ENCODE data around the gene MBNL1.
A peak's percentile ranks its signal among the peaks of the same experiment; 100 is the strongest.

Gene MBNL1

DNA sequence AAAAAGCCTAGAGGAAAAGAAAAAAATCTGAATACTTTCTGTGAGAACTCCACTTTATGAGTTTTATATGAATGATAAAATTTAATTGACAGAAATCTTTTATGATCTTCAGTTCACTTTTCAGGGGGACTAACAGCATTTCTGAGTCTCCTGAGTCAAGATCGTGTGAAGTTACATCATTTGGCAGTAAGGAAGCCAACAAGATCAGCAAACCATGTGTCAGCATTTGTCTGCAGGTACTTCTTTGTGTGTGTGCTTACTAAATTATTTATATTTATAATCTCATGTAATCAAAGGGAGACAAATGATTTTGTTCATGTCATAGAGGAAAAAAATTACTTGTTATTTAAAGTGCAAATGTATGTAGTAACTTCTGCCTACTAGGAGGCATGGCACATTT lies 217.6 kb downstream of the MBNL1 start:
- Histone ChIP-seq H3K36me3 (ENCODE audit: control insufficient read depth in 2 of 2, insufficient read depth in 1 of 2, low read length in 2 of 2) (no peaks in the 10 kb centered on the region), H3K9me3 (ENCODE audit: control insufficient read depth, insufficient read depth, low read depth, low read length) (no peaks in the 10 kb centered on the region), H3K4me1 (ENCODE audit: control insufficient read depth, insufficient read depth, low read length) (no peaks in the 10 kb centered on the region), H3K4me3 (ENCODE audit: low read depth, low read length) (no peak overlapping the region), H3K27ac (ENCODE audit: extremely low read depth, low read depth, low read length) (no peak overlapping the region)
- POLR2A ChIA-PET: no interaction called here
- TF ChIP-seq, protein P1, sequence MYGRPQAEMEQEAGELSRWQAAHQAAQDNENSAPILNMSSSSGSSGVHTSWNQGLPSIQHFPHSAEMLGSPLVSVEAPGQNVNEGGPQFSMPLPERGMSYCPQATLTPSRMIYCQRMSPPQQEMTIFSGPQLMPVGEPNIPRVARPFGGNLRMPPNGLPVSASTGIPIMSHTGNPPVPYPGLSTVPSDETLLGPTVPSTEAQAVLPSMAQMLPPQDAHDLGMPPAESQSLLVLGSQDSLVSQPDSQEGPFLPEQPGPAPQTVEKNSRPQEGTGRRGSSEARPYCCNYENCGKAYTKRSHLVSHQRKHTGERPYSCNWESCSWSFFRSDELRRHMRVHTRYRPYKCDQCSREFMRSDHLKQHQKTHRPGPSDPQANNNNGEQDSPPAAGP (tag by site-specific recombination; IDR thresholded peaks at IDR 0.05): no peak
- peak; percentile 78 for TF ChIP-seq ZNF677 (tag by site-specific recombination; IDR thresholded peaks at IDR 0.05)
- CTCF ChIA-PET: no interaction called here

DNA sequence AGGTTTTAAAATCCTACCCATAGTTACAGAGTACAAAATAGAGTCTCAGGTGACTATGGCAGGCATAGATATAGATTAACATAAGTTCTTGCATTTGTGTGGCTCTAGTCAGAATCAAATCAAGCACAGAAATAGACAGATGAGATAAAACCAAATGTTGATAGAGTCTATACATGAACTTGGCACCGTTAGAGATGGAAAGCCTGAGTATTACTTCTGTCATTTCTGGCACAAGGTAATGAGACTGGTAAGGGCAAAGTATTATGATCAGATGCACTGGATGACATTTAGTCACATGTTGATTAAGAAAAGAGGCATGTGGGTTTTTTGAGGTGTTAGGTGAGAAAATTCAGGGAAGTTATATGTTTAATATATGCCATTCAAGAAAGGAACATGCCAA lies 219.7 kb downstream of the MBNL1 start:
- Histone ChIP-seq H3K36me3 (ENCODE audit: control insufficient read depth in 2 of 2, insufficient read depth in 1 of 2, low read length in 2 of 2) (no peaks in the 10 kb centered on the region), H3K27ac (ENCODE audit: extremely low read depth, low read depth, low read length) (no peak overlapping the region), H3K4me1 (ENCODE audit: control insufficient read depth, insufficient read depth, low read length) (no peaks in the 10 kb centered on the region), H3K9me3 (ENCODE audit: control insufficient read depth, insufficient read depth, low read depth, low read length) (no peaks in the 10 kb centered on the region), H3K4me3 (ENCODE audit: low read depth, low read length) (no peak overlapping the region)
- POLR2A ChIA-PET: no interaction called here
- CTCF ChIA-PET: no interaction called here
- TF ChIP-seq ZSCAN23 (tag by site-specific recombination; IDR thresholded peaks at IDR 0.05): no peak
- no peak for TF ChIP-seq ZNF169 (tag by site-specific recombination; IDR thresholded peaks at IDR 0.05)
- TF ChIP-seq ZNF791 (tag by site-specific recombination; IDR thresholded peaks at IDR 0.05): no peak
- TF ChIP-seq REPIN1 (tag by site-specific recombination; IDR thresholded peaks at IDR 0.05; ENCODE audit: low read depth): no peak
- no peak for TF ChIP-seq FEZF1 (tag by site-specific recombination; IDR thresholded peaks at IDR 0.05)
- TF ChIP-seq ZNF768 (tag by site-specific recombination; IDR thresholded peaks at IDR 0.05): no peak
- TF ChIP-seq SCRT1 (tag by site-specific recombination; IDR thresholded peaks at IDR 0.05; ENCODE audit: borderline replicate concordance): no peak
- TF ChIP-seq ZNF426 (tag by site-specific recombination; IDR thresholded peaks at IDR 0.05): no peak
- no peak for TF ChIP-seq ZNF585B (tag by site-specific recombination; IDR thresholded peaks at IDR 0.05)

DNA sequence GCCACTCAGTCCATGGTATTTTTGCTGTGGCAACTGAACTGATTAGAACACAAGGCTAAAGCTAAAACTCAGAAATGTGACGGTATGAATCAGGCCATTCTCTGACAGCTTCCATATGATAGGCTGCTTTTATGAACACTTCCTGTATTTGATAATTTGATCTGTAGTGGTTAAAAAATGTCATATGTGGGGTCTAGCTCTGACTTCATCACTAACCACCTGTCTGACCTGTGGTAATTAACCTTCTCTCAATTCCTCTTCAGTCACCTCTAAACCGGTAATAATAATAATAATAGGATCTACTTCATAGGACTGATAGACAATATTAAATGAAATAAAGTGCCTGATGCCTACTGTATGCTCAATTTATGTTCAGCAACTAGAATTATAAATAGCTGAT lies 223.2 kb downstream of the MBNL1 start:
- H3K27ac ChIP-seq (ENCODE audit: extremely low read depth, low read depth, low read length): no peak overlapping the region
- ChIA-PET POLR2A (no interaction called here), CTCF (no interaction called here)
- TF ChIP-seq ZNF404 (tag by site-specific recombination; IDR thresholded peaks at IDR 0.05) (no peak), BCL11B (tag by site-specific recombination; IDR thresholded peaks at IDR 0.05; ENCODE audit: low read depth) (no peak), FEZF1 (tag by site-specific recombination; IDR thresholded peaks at IDR 0.05) (no peak), ZNF202 (tag by site-specific recombination; IDR thresholded peaks at IDR 0.05; ENCODE audit: borderline replicate concordance) (no peak), ZNF302 (tag by site-specific recombination; IDR thresholded peaks at IDR 0.05; ENCODE audit: low read depth) (no peak)
- H3K36me3 ChIP-seq (ENCODE audit: control insufficient read depth in 2 of 2, insufficient read depth in 1 of 2, low read length in 2 of 2): no peaks in the 10 kb centered on the region
- no peaks in the 10 kb centered on the region for H3K9me3 ChIP-seq (ENCODE audit: control insufficient read depth, insufficient read depth, low read depth, low read length)
- no peaks in the 10 kb centered on the region for H3K4me1 ChIP-seq (ENCODE audit: control insufficient read depth, insufficient read depth, low read length)
- no peak overlapping the region for H3K4me3 ChIP-seq (ENCODE audit: low read depth, low read length)

DNA sequence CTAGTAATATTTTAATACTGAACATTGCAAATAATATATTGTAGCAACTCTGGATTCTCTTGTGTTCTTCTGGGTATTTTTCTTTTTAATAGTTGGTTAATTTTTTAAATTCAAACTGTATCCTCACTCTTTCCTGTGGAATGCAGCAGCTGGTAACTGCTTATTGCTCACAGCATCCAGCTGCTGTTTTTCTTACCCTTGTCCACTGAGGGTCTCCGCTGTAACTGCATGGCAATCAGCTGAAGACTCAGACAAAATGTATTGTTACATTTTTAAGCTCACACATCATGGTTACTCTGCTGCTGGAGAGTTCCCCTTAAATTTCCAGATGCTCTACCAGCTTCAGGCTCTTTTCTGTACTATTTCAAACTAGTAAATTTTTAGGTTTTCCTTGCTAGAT lies 227.6 kb downstream of the MBNL1 start:
- H3K36me3 ChIP-seq (ENCODE audit: control insufficient read depth in 2 of 2, insufficient read depth in 1 of 2, low read length in 2 of 2): no peaks in the 10 kb centered on the region
- TF ChIP-seq ZNF426 (tag by site-specific recombination; IDR thresholded peaks at IDR 0.05): no peak
- TF ChIP-seq RBAK (tag by site-specific recombination; IDR thresholded peaks at IDR 0.05): no peak
- no peak for TF ChIP-seq ZNF248 (tag by site-specific recombination; IDR thresholded peaks at IDR 0.05)
- no peak for TF ChIP-seq ZNF121 (tag by site-specific recombination; IDR thresholded peaks at IDR 0.05)
- TF ChIP-seq ZBTB21 (tag by site-specific recombination; IDR thresholded peaks at IDR 0.05): no peak
- TF ChIP-seq, protein P2, sequence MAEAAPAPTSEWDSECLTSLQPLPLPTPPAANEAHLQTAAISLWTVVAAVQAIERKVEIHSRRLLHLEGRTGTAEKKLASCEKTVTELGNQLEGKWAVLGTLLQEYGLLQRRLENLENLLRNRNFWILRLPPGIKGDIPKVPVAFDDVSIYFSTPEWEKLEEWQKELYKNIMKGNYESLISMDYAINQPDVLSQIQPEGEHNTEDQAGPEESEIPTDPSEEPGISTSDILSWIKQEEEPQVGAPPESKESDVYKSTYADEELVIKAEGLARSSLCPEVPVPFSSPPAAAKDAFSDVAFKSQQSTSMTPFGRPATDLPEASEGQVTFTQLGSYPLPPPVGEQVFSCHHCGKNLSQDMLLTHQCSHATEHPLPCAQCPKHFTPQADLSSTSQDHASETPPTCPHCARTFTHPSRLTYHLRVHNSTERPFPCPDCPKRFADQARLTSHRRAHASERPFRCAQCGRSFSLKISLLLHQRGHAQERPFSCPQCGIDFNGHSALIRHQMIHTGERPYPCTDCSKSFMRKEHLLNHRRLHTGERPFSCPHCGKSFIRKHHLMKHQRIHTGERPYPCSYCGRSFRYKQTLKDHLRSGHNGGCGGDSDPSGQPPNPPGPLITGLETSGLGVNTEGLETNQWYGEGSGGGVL (tag by site-specific recombination; IDR thresholded peaks at IDR 0.05): no peak
- no peak for TF ChIP-seq HOXD13 (CRISPR knock-in tag; IDR thresholded peaks at IDR 0.05; ENCODE audit: borderline replicate concordance)
- TF ChIP-seq ZFP41 (tag by site-specific recombination; IDR thresholded peaks at IDR 0.05; ENCODE audit: borderline replicate concordance): no peak
- TF ChIP-seq ZNF292 (tag by site-specific recombination; IDR thresholded peaks at IDR 0.05; ENCODE audit: borderline replicate concordance, low read depth): no peak
- TF ChIP-seq ZNF341 (tag by site-specific recombination; IDR thresholded peaks at IDR 0.05; ENCODE audit: low read depth): no peak
- no peak for TF ChIP-seq ZEB2 (tag by site-specific recombination; IDR thresholded peaks at IDR 0.05)
- H3K4me3 ChIP-seq (ENCODE audit: low read depth, low read length): no peak overlapping the region
- no peaks in the 10 kb centered on the region for H3K4me1 ChIP-seq (ENCODE audit: control insufficient read depth, insufficient read depth, low read length)
- H3K27ac ChIP-seq (ENCODE audit: extremely low read depth, low read depth, low read length): no peak overlapping the region
- ChIA-PET CTCF (interaction anchor here (0.6 kb wide), 1 partner anchor 34 kb away, joined by 3 read pairs; no protein-coding TSS in a partner anchor), POLR2A (no interaction called here)
- H3K9me3 ChIP-seq (ENCODE audit: control insufficient read depth, insufficient read depth, low read depth, low read length): no peaks in the 10 kb centered on the region

All from HEK293 (cell line).